Activated gamma-delta T cell (primary cell): Measurements from ENCODE around the gene NCAM1.
A peak's percentile ranks its signal among the peaks of the same experiment; 100 is the strongest.

Experiments used
- DNase-seq: peaks from one replicate; lab custom pipeline; 2025; lab: John Stamatoyannopoulos, UW

The NCAM1 gene

DNA sequence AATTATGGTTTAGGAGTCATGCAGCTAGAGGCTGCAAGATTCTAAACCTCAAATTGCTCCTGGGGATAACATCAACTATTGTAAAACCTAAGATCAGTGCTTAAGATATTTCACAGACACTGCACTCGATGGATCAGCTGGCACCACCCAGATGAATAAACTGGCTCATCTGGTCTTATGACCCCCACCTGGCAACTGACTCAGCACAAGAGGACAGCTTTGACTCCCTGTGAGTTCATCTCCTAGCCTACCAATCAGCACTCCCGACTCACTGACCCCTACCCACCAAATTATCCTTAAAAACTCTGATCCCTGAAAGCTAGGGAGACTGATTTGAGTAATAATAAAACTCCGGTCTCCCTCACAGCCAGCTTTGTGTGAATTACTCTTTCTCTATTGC is 352.4 kb downstream of the NCAM1 start:
- DNase-seq = no peak

GRCh38 chr11:113314065-113314388 is 352.8 kb downstream of the NCAM1 start:
- DNase-seq = no peak

DNA sequence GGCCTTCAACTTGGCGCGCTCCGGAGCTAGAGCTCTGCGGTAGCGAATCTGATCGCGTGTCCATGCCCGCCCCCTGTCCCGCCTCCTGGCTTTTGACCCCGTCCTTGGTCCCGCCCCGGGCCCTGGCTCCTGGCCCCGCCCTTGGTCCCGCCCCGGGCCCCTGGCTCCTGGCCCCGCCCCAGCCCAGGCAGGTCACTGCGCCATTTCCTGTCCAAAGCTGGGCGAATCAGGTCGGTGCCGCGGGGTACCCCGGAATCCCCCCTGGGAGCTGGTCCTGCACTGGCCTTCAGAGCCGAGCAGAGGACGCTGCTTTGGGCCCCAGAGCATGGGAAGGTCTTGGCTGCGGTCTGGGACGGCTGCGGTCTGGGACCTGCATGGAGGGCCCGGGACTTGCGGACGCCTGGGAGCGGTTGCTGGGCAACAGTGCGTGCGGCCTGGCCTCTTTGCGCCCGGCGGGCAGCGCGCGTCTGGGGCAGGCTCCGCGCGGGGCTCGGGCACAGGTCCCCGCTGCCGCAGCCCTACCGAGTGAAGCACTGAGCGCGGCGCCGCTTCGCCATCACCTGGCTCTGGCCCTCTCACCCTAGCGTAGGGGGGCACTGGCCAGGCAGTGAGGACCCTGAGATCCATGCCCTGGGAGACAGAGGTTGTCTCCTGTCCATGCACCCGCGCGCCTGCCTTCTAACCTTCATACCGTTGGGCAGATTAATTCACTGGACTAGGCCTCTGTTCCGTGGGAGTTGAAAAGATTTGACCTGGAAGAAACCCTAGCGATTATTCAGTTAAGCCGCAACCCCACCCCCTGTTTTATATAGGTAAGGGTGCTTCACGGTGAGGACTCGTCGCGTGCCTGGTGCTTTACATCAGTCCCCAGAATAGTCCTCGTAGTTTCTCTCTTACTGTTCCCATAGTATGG is 353.4 kb downstream of the NCAM1 start, which contains the start of gene TTC12:
Gene TTC12 (plus strand): TSS at position 195 of the 913 bp plus-strand sequence. CDS start 1,675 bp downstream, outside the sequence.
- peak; percentile 79 for DNase-seq

- no peak for DNase-seq
Measured at GRCh38 chr11:113315811-113316210, 354.6 kb downstream of the NCAM1 start.

- no peak for DNase-seq
Measured at GRCh38 chr11:113316256-113316655, 355.0 kb downstream of the NCAM1 start.

DNA sequence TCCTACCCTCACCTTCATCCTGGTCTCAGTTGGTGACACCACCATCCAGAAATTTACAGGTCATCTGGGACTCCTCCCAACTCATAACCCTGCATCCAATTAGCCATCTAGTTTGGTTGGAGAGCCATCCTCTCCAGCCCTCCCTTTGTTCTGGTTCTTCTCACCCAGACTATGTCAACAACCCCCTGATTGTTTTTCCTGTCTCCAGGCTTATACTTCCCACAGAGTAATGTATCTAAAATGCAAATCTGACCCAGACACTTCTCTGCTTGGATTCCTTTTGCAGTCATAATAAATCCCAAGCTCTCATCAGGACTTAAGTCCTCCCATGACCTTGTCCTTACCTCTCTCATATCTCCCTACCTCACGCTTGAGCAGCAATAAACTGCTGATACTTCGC is 356.1 kb downstream of the NCAM1 start:
- no peak for DNase-seq

DNA sequence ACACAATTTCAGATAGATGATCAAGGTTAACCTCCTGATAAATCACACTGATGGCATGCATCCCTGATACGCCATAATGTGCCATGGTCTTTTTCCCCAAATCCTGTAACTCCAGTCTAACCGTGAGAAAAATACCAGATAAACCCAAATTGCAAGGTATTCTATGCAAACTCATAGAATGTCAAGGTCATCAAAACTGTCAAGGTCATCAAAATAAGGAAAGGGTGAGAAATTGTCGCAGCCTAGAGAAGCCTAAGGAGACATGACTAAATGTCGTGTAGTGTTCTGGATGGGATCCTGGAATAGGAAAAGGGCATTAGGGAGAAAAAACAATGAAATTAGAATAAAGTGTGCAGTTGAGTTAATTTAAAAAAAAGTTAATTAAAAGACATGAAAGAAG is 357.9 kb downstream of the NCAM1 start:
- DNase-seq = no peak

DNA sequence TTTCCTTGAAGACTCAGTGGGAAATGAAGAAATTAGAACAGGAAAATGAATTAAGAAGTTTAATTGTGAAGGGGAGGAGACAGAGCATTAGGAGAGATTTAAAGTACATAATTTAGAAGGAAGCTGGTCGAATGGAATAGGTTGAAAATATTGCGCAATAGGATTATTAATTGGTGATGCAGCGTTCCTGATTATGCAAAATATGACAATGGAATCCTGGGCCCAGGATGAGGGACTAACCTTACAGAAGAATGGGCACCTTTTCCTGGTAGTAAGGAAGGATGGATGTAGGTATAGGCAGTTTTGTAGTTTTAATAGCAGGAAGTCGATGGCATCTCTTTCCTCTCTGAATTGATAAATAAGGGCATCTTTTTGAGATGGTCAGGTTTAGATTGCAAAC is 360.9 kb downstream of the NCAM1 start:
- DNase-seq = no peak

- no peak for DNase-seq
Measured at GRCh38 chr11:113324250-113324649, 363.0 kb downstream of the NCAM1 start.
